CD4-positive, alpha-beta T cell treated with Interleukin-21 for 1 hour (primary cell): ENCODE measurements around the gene DSG2.

Source experiments
- DNase-seq: peaks from one replicate; pipeline ENCODE4 v3.0.0-alpha.2; 2020

Gene DSG2

DNA sequence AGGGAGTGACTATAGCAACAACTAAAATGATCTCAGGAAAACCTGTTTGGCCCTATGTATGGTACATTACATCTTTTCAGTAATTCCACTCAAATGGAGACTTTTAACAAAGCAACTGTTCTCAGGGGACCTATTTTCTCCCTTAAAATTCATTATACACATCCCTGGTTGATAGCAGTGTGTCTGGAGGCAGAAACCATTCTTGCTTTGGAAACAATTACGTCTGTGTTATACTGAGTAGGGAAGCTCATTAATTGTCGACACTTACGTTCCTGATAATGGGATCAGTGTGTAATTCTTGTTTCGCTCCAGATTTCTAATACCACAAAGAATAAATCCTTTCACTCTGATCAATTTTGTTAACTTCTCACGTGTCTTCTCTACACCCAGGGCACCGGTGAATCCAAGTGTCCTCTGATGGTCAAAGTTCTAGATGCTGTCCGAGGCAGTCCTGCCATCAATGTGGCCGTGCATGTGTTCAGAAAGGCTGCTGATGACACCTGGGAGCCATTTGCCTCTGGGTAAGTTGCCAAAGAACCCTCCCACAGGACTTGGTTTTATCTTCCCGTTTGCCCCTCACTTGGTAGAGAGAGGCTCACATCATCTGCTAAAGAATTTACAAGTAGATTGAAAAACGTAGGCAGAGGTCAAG lies 94.7 kb downstream of the DSG2 start:
- DNase-seq: no peak

DNA sequence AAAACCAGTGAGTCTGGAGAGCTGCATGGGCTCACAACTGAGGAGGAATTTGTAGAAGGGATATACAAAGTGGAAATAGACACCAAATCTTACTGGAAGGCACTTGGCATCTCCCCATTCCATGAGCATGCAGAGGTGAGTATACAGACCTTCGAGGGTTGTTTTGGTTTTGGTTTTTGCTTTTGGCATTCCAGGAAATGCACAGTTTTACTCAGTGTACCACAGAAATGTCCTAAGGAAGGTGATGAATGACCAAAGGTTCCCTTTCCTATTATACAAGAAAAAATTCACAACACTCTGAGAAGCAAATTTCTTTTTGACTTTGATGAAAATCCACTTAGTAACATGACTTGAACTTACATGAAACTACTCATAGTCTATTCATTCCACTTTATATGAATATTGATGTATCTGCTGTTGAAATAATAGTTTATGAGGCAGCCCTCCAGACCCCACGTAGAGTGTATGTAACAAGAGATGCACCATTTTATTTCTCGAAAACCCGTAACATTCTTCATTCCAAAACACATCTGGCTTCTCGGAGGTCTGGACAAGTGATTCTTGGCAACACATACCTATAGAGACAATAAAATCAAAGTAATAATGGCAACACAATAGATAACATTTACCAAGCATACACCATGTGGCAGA lies 97.3 kb downstream of the DSG2 start:
- DNase-seq: no peak

GRCh38 chr18:31596081-31596872 lies 98.3 kb downstream of the DSG2 start:
- no peak for DNase-seq

GRCh38 chr18:31598021-31598805 lies 100.2 kb downstream of the DSG2 start:
- no peak for DNase-seq
